Upper lobe of right lung (tissue), 1 donor: Measurements from ENCODE around the gene SEC31B. TPM values are rescaled to one million over a fixed set of nuclear protein-coding genes. Genes with fewer than 3 reads are reported as not detected.

Source experiments
- ATAC-seq: fragments of 200-7000 bp; cut with Tn5 transposase; one replicate; pipeline ENCODE4 v1.9.1; 2020; ENCODE audit warnings: mild to moderate bottlenecking, moderate library complexity
- DNase-seq: peaks from one replicate; pipeline ENCODE4 v3.0.0-alpha.2; 2020
- H3K27ac ChIP-seq: fragments of 200-600 bp; one replicate; pipeline ENCODE4 v1.8.0; 2022
- H3K27me3 ChIP-seq: fragments of 200-600 bp; one replicate; pipeline ENCODE4 v1.8.0; 2022; ENCODE audit warnings: mild to moderate bottlenecking
- H3K36me3 ChIP-seq: fragments of 200-600 bp; one replicate; pipeline ENCODE4 v1.8.0; 2022
- H3K4me1 ChIP-seq: fragments of 200-600 bp; one replicate; pipeline ENCODE4 v1.8.0; 2022
- H3K4me3 ChIP-seq: fragments of 200-600 bp; one replicate; pipeline ENCODE4 v1.8.0; 2022; ENCODE audit warnings: mild to moderate bottlenecking
- H3K9me3 ChIP-seq: fragments of 200-600 bp; one replicate; pipeline ENCODE4 v1.8.0; 2022
- intact Hi-C: fragments of 100-400 bp; cut with DNase I; formaldehyde crosslinking; loops from one replicate; pipeline ENCODE4 v1.11.0; 2022
- total RNA-seq: library from RNA; stranded (reverse); fragmentation: NEBNext Ultra II Directional; extraction: Animal tissue kit (Norgen Biotek cat#: 25700); gene quantifications from one replicate; pipeline ENCODE4 v1.2.1, GENCODE V29; 2021
- TF ChIP-seq, protein P1 (sequence below): fragments of 200-600 bp; IDR thresholded peaks from one replicate; pipeline ENCODE4 v1.8.0; 2022; ENCODE audit warnings: antibody characterized with exemption
- donor health status: DM: no; HTN: yes; CAD: no; lungs with severe emphysema.

Gene SEC31B
- total RNA-seq, 1 donor from 2014 or later = 18.2 TPM

DNA sequence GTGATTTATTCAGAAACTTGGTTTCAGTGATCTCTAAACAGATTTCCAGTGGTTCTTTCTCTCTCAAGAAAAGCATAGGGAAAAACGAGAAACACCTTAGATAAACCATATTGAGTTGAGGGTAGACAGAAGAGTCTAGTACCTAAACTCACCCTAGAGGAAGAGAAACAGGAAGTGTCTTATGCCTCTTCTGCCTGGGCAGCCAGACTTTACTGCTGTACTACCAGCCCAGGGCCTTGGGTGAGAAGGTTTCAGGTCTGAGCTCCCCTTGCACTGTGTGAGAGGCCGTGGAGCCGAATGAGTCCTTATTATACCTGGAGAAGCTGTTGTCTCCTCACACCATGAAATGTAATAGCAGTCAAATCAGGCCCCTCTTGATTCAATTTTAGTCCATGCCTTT is 34.3 kb upstream of the SEC31B start:
- peaks cover 34% of the 10 kb centered on the region for H3K36me3 ChIP-seq
- H3K9me3 ChIP-seq = no peaks in the 10 kb centered on the region
- ATAC-seq (no peak), DNase-seq (no peak)
- H3K27me3 ChIP-seq = no peaks in the 10 kb centered on the region
- H3K4me3 ChIP-seq = no peak overlapping the region
- H3K27ac ChIP-seq = no peak overlapping the region
- no peaks in the 10 kb centered on the region for H3K4me1 ChIP-seq
- TF ChIP-seq, protein P1, sequence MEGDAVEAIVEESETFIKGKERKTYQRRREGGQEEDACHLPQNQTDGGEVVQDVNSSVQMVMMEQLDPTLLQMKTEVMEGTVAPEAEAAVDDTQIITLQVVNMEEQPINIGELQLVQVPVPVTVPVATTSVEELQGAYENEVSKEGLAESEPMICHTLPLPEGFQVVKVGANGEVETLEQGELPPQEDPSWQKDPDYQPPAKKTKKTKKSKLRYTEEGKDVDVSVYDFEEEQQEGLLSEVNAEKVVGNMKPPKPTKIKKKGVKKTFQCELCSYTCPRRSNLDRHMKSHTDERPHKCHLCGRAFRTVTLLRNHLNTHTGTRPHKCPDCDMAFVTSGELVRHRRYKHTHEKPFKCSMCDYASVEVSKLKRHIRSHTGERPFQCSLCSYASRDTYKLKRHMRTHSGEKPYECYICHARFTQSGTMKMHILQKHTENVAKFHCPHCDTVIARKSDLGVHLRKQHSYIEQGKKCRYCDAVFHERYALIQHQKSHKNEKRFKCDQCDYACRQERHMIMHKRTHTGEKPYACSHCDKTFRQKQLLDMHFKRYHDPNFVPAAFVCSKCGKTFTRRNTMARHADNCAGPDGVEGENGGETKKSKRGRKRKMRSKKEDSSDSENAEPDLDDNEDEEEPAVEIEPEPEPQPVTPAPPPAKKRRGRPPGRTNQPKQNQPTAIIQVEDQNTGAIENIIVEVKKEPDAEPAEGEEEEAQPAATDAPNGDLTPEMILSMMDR = no peak
- intact Hi-C loops = no loop called here

DNA sequence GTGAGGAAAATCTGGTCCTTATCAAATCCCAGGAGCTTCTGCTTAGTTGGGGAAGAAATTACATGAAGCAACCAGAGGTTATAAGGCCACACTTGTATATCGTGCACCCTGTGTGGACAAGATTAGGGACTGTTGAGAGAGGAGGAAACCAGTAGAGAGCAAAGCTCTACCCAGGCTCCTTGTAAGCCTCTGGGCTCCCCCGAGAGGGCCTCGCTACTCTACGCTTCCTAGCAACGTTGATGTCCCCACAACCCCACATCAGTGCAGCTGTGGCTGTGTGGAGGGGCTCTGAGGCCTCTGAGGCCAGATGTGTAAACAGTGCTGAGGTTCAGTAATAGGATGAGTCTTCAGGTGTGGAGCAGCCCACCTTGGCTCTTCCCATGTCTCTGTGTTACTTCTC is 32.1 kb upstream of the SEC31B start:
- intact Hi-C loops = no loop called here
- DNase-seq = no peak
- no peak overlapping the region for H3K4me3 ChIP-seq

DNA sequence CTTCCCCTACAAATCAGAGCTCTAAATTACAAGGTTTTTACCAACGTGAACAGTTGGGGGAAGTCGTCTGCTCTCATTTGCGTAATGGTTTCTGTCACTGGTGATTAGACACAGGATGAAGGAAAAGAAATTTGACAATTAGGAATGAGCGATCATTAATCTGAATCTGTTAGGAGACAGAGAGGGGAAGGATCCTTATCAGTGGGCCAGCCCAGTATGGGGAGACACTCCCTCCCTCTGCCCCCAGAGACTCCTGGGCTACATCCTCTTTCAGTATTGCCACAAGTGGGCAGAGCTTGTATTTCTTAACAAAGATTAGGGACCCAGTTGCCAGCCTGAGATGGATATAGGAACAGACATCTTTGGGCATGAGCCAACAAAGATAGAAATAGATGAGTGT is 31.5 kb upstream of the SEC31B start:
- TF ChIP-seq, protein P1 = no peak
- no peak overlapping the region for H3K27ac ChIP-seq
- no peaks in the 10 kb centered on the region for H3K9me3 ChIP-seq
- peaks cover 55% of the 10 kb centered on the region for H3K36me3 ChIP-seq
- H3K4me3 ChIP-seq = no peak overlapping the region
- no peaks in the 10 kb centered on the region for H3K27me3 ChIP-seq
- H3K4me1 ChIP-seq = no peaks in the 10 kb centered on the region
- ATAC-seq = peak; percentile 82
- intact Hi-C loops = no loop called here
- DNase-seq = no peak

More for the DNA sequence above, 32.1 kb upstream of the SEC31B start:
- TF ChIP-seq, protein P1 = no peak
- no peak overlapping the region for H3K27ac ChIP-seq
- H3K9me3 ChIP-seq = no peaks in the 10 kb centered on the region
- no peaks in the 10 kb centered on the region for H3K4me1 ChIP-seq
- no peak for ATAC-seq
- H3K36me3 ChIP-seq = peaks cover 55% of the 10 kb centered on the region
- no peaks in the 10 kb centered on the region for H3K27me3 ChIP-seq

DNA sequence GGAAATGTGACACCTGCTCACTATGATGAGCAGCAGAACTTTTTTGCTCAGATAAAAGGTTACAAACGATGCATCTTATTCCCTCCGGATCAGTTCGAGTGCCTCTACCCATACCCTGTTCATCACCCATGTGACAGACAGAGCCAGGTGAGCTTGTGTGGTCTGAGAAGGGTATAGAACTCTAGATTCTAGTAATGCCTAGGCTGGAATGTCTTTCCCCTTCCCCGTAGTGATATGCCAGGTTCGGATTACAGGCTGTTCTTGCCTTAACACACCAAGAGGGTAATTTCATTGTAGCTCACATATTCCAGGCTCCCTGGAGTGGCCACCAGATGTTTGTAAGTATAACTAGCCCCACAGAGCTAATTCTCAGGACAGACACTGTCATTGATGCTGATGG is 25.3 kb upstream of the SEC31B start:
- Histone ChIP-seq H3K9me3 (no peaks in the 10 kb centered on the region), H3K27ac (no peak overlapping the region), H3K36me3 (peaks cover 99% of the 10 kb centered on the region), H3K4me1 (no peaks in the 10 kb centered on the region), H3K4me3 (no peak overlapping the region), H3K27me3 (no peaks in the 10 kb centered on the region)
- TF ChIP-seq, protein P1 = no peak
- no peak for DNase-seq
- intact Hi-C loops = no loop called here
- ATAC-seq = no peak

DNA sequence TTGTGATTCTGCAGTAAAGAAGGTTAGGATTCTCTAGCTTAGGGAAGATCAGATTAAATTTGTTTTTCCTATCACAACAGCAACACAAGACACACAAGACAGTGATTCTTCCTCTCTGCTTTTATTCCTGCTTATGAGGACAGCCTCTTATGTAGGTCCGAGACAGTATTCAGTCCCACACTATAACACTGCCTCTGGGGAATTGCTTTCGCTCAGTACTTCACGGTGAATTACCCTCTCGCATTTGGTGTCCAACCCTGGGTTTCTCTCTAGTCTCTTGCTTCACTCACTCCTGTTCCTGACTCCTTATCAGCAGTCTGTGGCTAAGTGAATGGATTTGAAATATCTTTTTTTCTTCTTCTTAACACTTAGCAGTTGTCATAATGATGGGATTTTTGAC is 17.8 kb upstream of the SEC31B start:
- ATAC-seq = no peak
- no peak overlapping the region for H3K27ac ChIP-seq
- H3K36me3 ChIP-seq = peaks cover 51% of the 10 kb centered on the region
- H3K9me3 ChIP-seq = no peaks in the 10 kb centered on the region
- TF ChIP-seq, protein P1 = no peak
- intact Hi-C loops = no loop called here
- no peaks in the 10 kb centered on the region for H3K27me3 ChIP-seq
- peaks cover 25% of the 10 kb centered on the region for H3K4me1 ChIP-seq
- H3K4me3 ChIP-seq = no peak overlapping the region
- DNase-seq = no peak

DNA sequence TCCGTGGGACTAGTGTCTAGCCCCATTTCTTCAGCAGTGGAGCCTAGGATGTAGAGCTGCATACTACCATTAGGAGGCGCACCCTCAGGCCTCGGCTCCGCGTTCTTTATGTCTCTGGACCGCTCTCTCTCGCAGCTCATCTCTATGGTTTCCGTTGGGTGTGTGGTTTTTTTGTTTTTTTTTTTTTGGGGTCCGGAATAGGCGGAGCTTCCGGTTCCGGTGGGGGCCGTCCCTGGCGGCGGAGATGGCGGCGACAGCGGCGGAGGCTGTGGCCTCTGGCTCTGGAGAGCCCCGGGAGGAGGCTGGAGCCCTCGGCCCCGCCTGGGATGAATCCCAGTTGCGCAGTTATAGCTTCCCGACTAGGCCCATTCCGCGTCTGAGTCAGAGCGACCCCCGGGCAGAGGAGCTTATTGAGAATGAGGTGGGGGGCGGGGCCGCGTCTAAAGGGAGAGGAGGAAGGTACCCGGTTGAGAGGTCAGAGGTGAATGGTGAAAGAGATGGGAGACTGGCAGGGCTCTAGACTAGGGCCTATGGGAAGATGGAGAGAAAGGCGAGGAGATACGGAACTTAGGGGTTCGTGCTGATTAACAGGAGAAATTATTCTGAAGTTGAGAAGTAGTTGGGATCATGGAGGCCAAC is 16.2 kb upstream of the SEC31B start, which contains the start of gene HIF1AN:
TSS of gene HIF1AN (plus strand) at position 229 of the 639 bp plus-strand sequence. CDS start at position 245, 16 bp downstream.
- peak; percentile 100 for ATAC-seq
- intact Hi-C loops = no loop called here
- H3K9me3 ChIP-seq = no peaks in the 10 kb centered on the region
- peak within 1 kb of the TSS; percentile 76 for H3K4me3 ChIP-seq
- DNase-seq = peak; percentile 91
- peak within 1 kb of the TSS; percentile 43 for H3K27ac ChIP-seq
- H3K36me3 ChIP-seq = peaks cover 34% of the 10 kb centered on the region
- TF ChIP-seq, protein P1 = peak; percentile 93
- no peaks in the 10 kb centered on the region for H3K27me3 ChIP-seq
- H3K4me1 ChIP-seq = peaks cover 25% of the 10 kb centered on the region
